Activated CD4-positive, alpha-beta T cell treated with anti-CD3 and anti-CD28 coated beads, Interleukin-2, amount 10 ng/mL, durations not matched to agents 7 days and 5 days (primary cell): Measurements from ENCODE around the gene TMPRSS2. TPM values are rescaled to one million over a fixed set of nuclear protein-coding genes. Genes with fewer than 3 reads are reported as not detected.

ENCODE experiments used
- CTCF ChIA-PET: fragments of 350-600 bp; sonication (Branson Sonifier 250); formaldehyde crosslinking; loops from one replicate; lab custom pipeline; 2021; ENCODE audit warnings: antibody characterized with exemption; lab: Charles Lee
- POLR2A ChIA-PET: fragments of 350-600 bp; sonication (Branson Sonifier 250); formaldehyde crosslinking; loops from one replicate; lab custom pipeline; 2021; ENCODE audit warnings: antibody characterized with exemption; lab: Charles Lee
- DNase-seq: peaks from one replicate; pipeline ENCODE4 v3.0.0-alpha.2; 2020
- H3K27ac Mint-ChIP-seq: one replicate; pipeline ENCODE4 v1.8.0; 2021; ENCODE audit warnings: mild to moderate bottlenecking, moderate library complexity, mixed read lengths
- H3K27me3 Mint-ChIP-seq: one replicate; pipeline ENCODE4 v1.8.0; 2021; ENCODE audit warnings: mixed read lengths
- H3K36me3 Mint-ChIP-seq: one replicate; pipeline ENCODE4 v1.8.0; 2021; ENCODE audit warnings: low read depth, mixed read lengths
- H3K4me1 Mint-ChIP-seq: one replicate; pipeline ENCODE4 v1.8.0; 2021; ENCODE audit warnings: mixed read lengths
- H3K4me3 Mint-ChIP-seq: one replicate; pipeline ENCODE4 v1.8.0; 2021; ENCODE audit warnings: mild to moderate bottlenecking, moderate library complexity, mixed read lengths
- H3K9me3 Mint-ChIP-seq: one replicate; pipeline ENCODE4 v1.8.0; 2021; ENCODE audit warnings: mixed read lengths
- total RNA-seq, 2 experiments: library from RNA; stranded (reverse); gene quantifications; one replicate each; pipeline ENCODE4 v1.2.3, GENCODE V29; 2021

Gene TMPRSS2
- total RNA-seq, 2 experiments from 2014 or later = not detected

GRCh38 chr21:41506611-41507520, 1.1 kb downstream of the TMPRSS2 start:
- ChIA-PET POLR2A (no interaction called here), CTCF (no interaction called here)
- Mint-ChIP-seq H3K4me1 (peaks cover 7% of the 10 kb centered on the region), H3K27ac (no peak overlapping the region), H3K9me3 (no peaks in the 10 kb centered on the region), H3K4me3 (no peak overlapping the region), H3K36me3 (no peaks in the 10 kb centered on the region), H3K27me3 (peaks cover 66% of the 10 kb centered on the region)
- DNase-seq = no peak

GRCh38 chr21:41506005-41506594, 1.9 kb downstream of the TMPRSS2 start:
- DNase-seq = no peak
- Mint-ChIP-seq H3K4me1 (peaks cover 7% of the 10 kb centered on the region), H3K9me3 (no peaks in the 10 kb centered on the region), H3K36me3 (no peaks in the 10 kb centered on the region), H3K4me3 (no peak overlapping the region), H3K27ac (no peak overlapping the region), H3K27me3 (peaks cover 67% of the 10 kb centered on the region)
- ChIA-PET CTCF (interaction anchor here (1.1 kb wide), 1 partner anchor 14 kb away, joined by 3 read pairs; no protein-coding TSS in a partner anchor), POLR2A (no interaction called here)

DNA sequence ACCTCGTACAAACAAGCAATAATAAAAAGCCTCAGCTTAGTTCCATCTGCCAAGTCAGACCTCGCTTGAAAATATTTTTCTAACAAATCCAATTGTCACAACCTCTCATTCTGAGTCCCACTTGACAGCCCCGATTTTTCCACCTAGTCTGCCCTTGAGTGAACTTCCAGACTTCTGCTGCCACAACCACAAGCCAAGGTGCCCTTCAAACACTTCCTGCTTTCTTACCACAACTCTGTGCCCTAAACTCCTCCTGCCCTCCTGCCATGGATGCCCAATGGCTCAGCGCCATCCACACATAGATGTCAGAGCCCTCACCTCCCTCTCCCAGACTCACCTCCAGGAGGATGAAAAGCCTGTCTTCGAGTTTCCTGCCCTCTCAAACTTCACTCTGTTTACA, 3.9 kb downstream of the TMPRSS2 start:
- ChIA-PET CTCF (no interaction called here), POLR2A (no interaction called here)
- no peak overlapping the region for H3K4me3 Mint-ChIP-seq
- H3K27ac Mint-ChIP-seq = no peak overlapping the region
- H3K27me3 Mint-ChIP-seq = peaks cover 55% of the 10 kb centered on the region
- H3K9me3 Mint-ChIP-seq = no peaks in the 10 kb centered on the region
- DNase-seq = no peak
- no peaks in the 10 kb centered on the region for H3K36me3 Mint-ChIP-seq
- peaks cover 7% of the 10 kb centered on the region for H3K4me1 Mint-ChIP-seq

GRCh38 chr21:41503331-41503730, 4.6 kb downstream of the TMPRSS2 start:
- DNase-seq = no peak
- peaks cover 7% of the 10 kb centered on the region for H3K4me1 Mint-ChIP-seq
- peaks cover 48% of the 10 kb centered on the region for H3K27me3 Mint-ChIP-seq
- no peak overlapping the region for H3K4me3 Mint-ChIP-seq
- H3K27ac Mint-ChIP-seq = no peak overlapping the region
- ChIA-PET POLR2A (no interaction called here), CTCF (no interaction called here)
- no peaks in the 10 kb centered on the region for H3K36me3 Mint-ChIP-seq
- H3K9me3 Mint-ChIP-seq = no peaks in the 10 kb centered on the region

- no peak overlapping the region for H3K4me3 Mint-ChIP-seq
- DNase-seq = no peak
- POLR2A ChIA-PET = no interaction called here
- H3K27me3 Mint-ChIP-seq = peaks cover 44% of the 10 kb centered on the region
- peaks cover 7% of the 10 kb centered on the region for H3K4me1 Mint-ChIP-seq
- H3K36me3 Mint-ChIP-seq = no peaks in the 10 kb centered on the region
- CTCF ChIA-PET = no interaction called here
- H3K9me3 Mint-ChIP-seq = no peaks in the 10 kb centered on the region
- H3K27ac Mint-ChIP-seq = no peak overlapping the region
Measured at GRCh38 chr21:41501919-41502318, 6.0 kb downstream of the TMPRSS2 start.

DNA sequence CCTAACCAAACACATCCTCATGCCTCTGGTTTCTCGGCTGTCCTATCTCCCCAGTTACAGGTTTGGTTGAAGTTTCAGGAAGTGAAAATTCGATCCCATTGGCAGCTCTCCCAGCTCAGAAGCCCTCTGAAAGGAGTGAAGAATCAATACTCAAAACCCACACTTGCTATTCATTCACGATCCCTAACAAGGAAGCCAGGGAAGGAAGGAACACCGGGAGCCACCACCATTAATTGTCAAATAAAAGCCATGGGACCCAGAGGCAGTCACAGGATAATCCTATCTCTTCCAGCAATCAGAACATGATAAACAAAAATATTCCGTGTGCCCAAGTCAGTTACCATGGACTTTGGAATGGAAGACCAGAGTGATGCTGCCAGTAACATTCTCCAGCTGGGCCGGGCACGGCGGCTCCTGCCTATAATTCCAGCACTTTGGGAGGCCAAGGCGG, 7.0 kb downstream of the TMPRSS2 start:
- Mint-ChIP-seq H3K4me1 (peaks cover 7% of the 10 kb centered on the region), H3K9me3 (no peaks in the 10 kb centered on the region), H3K27ac (no peak overlapping the region), H3K27me3 (peaks cover 35% of the 10 kb centered on the region), H3K36me3 (no peaks in the 10 kb centered on the region), H3K4me3 (no peak overlapping the region)
- POLR2A ChIA-PET = no interaction called here
- no peak for DNase-seq
- CTCF ChIA-PET = no interaction called here

DNA sequence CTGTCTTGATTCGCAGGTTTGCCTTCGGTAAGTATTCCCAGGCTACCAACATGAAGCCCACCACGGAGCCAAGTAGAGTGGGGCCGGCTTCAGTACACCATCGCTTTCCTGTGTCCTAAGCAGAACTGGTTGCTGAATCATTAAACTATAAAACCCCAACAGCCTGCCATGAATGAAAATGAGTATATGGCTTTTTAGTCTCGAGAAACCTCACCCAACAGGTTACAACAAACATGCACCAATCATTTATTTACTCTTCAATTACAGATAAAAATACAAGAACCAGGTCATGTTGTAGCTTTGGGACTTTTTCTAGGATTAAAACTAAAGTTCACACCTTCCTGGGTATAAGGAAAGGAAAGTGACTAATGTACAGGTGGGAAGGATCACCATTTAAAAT, 7.6 kb downstream of the TMPRSS2 start:
- no peak overlapping the region for H3K27ac Mint-ChIP-seq
- no peak overlapping the region for H3K4me3 Mint-ChIP-seq
- peaks cover 31% of the 10 kb centered on the region for H3K27me3 Mint-ChIP-seq
- ChIA-PET POLR2A (no interaction called here), CTCF (no interaction called here)
- H3K9me3 Mint-ChIP-seq = no peaks in the 10 kb centered on the region
- peaks cover 7% of the 10 kb centered on the region for H3K4me1 Mint-ChIP-seq
- no peak for DNase-seq
- no peaks in the 10 kb centered on the region for H3K36me3 Mint-ChIP-seq

- H3K36me3 Mint-ChIP-seq = no peaks in the 10 kb centered on the region
- peaks cover 7% of the 10 kb centered on the region for H3K4me1 Mint-ChIP-seq
- no peaks in the 10 kb centered on the region for H3K9me3 Mint-ChIP-seq
- CTCF ChIA-PET = interaction anchor here (0.7 kb wide), 1 partner anchor 37 kb away, joined by 3 read pairs; no protein-coding TSS in a partner anchor
- POLR2A ChIA-PET = no interaction called here
- H3K4me3 Mint-ChIP-seq = no peak overlapping the region
- no peak for DNase-seq
- no peak overlapping the region for H3K27ac Mint-ChIP-seq
- H3K27me3 Mint-ChIP-seq = peaks cover 27% of the 10 kb centered on the region
Measured at GRCh38 chr21:41499920-41500319, 8.0 kb downstream of the TMPRSS2 start.

DNA sequence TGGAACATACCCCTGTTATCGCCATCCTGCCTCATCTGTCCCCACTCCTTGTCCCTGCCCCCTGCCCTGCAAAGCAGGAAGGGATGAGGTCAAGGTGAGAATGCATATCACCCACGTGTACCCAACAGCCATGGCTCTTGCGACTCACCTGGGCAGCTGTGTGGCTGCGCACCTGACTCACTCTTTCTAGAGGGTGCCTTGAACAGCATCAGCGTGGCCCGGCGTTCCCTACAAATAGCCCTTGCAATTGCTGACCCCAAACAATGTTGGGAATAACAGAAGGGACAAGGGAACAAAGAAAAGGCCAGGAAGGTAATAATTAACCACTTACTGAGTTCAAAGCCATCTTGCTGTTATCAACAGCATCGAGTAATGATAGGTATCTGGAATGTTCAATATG, 10.2 kb downstream of the TMPRSS2 start:
- Mint-ChIP-seq H3K36me3 (no peaks in the 10 kb centered on the region), H3K4me3 (no peak overlapping the region), H3K27me3 (peaks cover 14% of the 10 kb centered on the region), H3K9me3 (no peaks in the 10 kb centered on the region), H3K4me1 (no peaks in the 10 kb centered on the region), H3K27ac (no peak overlapping the region)
- CTCF ChIA-PET = no interaction called here
- POLR2A ChIA-PET = no interaction called here
- DNase-seq = no peak

GRCh38 chr21:41497008-41497407, 10.9 kb downstream of the TMPRSS2 start:
- peaks cover 9% of the 10 kb centered on the region for H3K27me3 Mint-ChIP-seq
- no peak for DNase-seq
- H3K9me3 Mint-ChIP-seq = no peaks in the 10 kb centered on the region
- no peaks in the 10 kb centered on the region for H3K36me3 Mint-ChIP-seq
- ChIA-PET POLR2A (no interaction called here), CTCF (no interaction called here)
- H3K4me3 Mint-ChIP-seq = no peak overlapping the region
- no peak overlapping the region for H3K27ac Mint-ChIP-seq
- no peaks in the 10 kb centered on the region for H3K4me1 Mint-ChIP-seq

- Mint-ChIP-seq H3K27ac (no peak overlapping the region), H3K4me1 (no peaks in the 10 kb centered on the region), H3K27me3 (peaks cover 4% of the 10 kb centered on the region), H3K4me3 (no peak overlapping the region), H3K9me3 (no peaks in the 10 kb centered on the region), H3K36me3 (no peaks in the 10 kb centered on the region)
- no peak for DNase-seq
- ChIA-PET CTCF (no interaction called here), POLR2A (no interaction called here)
Measured at GRCh38 chr21:41494242-41494641, 13.7 kb downstream of the TMPRSS2 start.

- ChIA-PET POLR2A (no interaction called here), CTCF (no interaction called here)
- Mint-ChIP-seq H3K27ac (no peak overlapping the region), H3K4me1 (no peaks in the 10 kb centered on the region), H3K9me3 (no peaks in the 10 kb centered on the region), H3K36me3 (no peaks in the 10 kb centered on the region), H3K4me3 (no peak overlapping the region), H3K27me3 (peaks cover 4% of the 10 kb centered on the region)
- DNase-seq = no peak
Measured at GRCh38 chr21:41491412-41491811, 16.5 kb downstream of the TMPRSS2 start.

DNA sequence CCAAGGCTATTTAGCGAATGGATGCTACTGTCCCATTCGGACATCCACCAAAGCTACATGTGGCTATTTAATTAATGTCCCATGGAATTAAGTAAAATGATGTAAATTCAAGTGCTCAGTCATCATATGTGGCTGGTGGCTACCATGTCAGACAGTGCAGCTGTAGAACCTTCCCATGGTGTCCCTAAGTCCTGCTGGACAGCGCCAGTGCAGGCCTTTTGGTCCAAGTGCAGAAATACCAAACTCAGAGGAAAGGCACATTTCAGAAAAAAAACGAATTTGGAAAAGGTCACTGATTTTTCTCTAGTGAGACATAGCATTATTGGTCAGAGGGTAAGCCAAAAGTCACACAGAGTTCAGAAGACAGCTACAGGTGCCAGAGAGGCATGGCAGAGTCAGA, 17.6 kb downstream of the TMPRSS2 start:
- CTCF ChIA-PET = interaction anchor here (0.6 kb wide), 1 partner anchor 689 kb away, joined by 3 read pairs; no protein-coding TSS in a partner anchor
- H3K27ac Mint-ChIP-seq = no peak overlapping the region

More for the DNA sequence above, 17.6 kb downstream of the TMPRSS2 start:
- DNase-seq = no peak
- H3K27me3 Mint-ChIP-seq = peaks cover 4% of the 10 kb centered on the region
- no peaks in the 10 kb centered on the region for H3K4me1 Mint-ChIP-seq
- H3K9me3 Mint-ChIP-seq = no peaks in the 10 kb centered on the region
- H3K4me3 Mint-ChIP-seq = no peak overlapping the region
- POLR2A ChIA-PET = no interaction called here
- H3K36me3 Mint-ChIP-seq = no peaks in the 10 kb centered on the region
